ENCODE results near the gene TUBA1C. TPM values are rescaled to one million over a fixed set of nuclear protein-coding genes. Genes with fewer than 3 reads are reported as not detected.

Gene TUBA1C
- total and polyA plus RNA-seq, 9 of the 15 experiments (the other 6 are each of a cell fraction or from before 2014, with no cell fraction given) = 755 to 3,012 (median 914) TPM

DNA sequence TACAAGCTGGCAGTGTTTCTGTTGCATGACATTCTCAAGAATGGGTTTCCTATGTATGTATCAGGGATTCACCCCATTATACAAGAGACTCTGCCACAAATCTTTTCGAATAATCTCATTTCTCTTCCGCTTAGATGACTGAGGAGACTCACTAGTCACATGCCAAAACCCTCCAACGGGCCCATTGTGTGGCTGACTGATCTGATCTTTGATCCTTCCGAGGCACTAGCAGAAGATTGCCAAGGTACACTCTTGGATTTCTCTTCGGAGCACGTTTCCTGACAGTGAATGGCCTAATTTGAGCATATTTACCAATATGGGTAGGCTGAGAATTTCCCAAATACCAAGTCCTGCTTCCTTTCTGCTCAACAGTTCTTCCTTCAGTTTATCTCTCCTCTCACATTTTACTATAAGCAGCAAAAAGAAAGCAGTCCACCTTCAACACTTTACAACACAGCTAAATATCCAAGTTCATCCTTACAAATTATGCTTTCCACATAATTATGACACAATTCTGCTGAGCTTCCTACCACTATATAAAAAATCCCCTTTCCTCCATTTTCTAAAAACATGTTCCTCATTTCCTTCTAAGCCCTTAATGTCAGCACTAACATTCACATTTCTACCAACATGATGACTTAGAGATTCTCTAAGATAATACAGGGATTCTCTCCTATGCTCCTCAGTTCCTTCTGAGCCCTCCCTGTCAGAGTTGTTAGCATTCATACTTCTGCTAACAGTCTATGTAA lies 41.1 kb downstream of the TUBA1C start (continued):
- TF ChIP-seq, protein P1, sequence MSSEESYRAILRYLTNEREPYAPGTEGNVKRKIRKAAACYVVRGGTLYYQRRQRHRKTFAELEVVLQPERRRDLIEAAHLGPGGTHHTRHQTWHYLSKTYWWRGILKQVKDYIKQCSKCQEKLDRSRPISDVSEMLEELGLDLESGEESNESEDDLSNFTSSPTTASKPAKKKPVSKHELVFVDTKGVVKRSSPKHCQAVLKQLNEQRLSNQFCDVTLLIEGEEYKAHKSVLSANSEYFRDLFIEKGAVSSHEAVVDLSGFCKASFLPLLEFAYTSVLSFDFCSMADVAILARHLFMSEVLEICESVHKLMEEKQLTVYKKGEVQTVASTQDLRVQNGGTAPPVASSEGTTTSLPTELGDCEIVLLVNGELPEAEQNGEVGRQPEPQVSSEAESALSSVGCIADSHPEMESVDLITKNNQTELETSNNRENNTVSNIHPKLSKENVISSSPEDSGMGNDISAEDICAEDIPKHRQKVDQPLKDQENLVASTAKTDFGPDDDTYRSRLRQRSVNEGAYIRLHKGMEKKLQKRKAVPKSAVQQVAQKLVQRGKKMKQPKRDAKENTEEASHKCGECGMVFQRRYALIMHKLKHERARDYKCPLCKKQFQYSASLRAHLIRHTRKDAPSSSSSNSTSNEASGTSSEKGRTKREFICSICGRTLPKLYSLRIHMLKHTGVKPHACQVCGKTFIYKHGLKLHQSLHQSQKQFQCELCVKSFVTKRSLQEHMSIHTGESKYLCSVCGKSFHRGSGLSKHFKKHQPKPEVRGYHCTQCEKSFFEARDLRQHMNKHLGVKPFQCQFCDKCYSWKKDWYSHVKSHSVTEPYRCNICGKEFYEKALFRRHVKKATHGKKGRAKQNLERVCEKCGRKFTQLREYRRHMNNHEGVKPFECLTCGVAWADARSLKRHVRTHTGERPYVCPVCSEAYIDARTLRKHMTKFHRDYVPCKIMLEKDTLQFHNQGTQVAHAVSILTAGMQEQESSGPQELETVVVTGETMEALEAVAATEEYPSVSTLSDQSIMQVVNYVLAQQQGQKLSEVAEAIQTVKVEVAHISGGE (CRISPR knock-in tag; IDR thresholded peaks at IDR 0.05) = 0 out of 6 replicates have a peak, but pooled peaks of 1 of the 3 experiments have one; percentile 37
- TF ChIP-seq PHB (CRISPR knock-in tag; IDR thresholded peaks at IDR 0.05) (no peak), HNRNPLL (IDR thresholded peaks at IDR 0.05; ENCODE audit: low read depth, low read length, poor library complexity, severe bottlenecking) (no peak), LEF1 (IDR thresholded peaks at IDR 0.05) (no peak), ZNF695 (CRISPR knock-in tag; IDR thresholded peaks at IDR 0.05) (no peak)
- TF ChIP-seq, protein P2, sequence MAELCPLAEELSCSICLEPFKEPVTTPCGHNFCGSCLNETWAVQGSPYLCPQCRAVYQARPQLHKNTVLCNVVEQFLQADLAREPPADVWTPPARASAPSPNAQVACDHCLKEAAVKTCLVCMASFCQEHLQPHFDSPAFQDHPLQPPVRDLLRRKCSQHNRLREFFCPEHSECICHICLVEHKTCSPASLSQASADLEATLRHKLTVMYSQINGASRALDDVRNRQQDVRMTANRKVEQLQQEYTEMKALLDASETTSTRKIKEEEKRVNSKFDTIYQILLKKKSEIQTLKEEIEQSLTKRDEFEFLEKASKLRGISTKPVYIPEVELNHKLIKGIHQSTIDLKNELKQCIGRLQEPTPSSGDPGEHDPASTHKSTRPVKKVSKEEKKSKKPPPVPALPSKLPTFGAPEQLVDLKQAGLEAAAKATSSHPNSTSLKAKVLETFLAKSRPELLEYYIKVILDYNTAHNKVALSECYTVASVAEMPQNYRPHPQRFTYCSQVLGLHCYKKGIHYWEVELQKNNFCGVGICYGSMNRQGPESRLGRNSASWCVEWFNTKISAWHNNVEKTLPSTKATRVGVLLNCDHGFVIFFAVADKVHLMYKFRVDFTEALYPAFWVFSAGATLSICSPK (IDR thresholded peaks at IDR 0.05; ENCODE audit: borderline replicate concordance) = no peak
- TF ChIP-seq, protein P3, sequence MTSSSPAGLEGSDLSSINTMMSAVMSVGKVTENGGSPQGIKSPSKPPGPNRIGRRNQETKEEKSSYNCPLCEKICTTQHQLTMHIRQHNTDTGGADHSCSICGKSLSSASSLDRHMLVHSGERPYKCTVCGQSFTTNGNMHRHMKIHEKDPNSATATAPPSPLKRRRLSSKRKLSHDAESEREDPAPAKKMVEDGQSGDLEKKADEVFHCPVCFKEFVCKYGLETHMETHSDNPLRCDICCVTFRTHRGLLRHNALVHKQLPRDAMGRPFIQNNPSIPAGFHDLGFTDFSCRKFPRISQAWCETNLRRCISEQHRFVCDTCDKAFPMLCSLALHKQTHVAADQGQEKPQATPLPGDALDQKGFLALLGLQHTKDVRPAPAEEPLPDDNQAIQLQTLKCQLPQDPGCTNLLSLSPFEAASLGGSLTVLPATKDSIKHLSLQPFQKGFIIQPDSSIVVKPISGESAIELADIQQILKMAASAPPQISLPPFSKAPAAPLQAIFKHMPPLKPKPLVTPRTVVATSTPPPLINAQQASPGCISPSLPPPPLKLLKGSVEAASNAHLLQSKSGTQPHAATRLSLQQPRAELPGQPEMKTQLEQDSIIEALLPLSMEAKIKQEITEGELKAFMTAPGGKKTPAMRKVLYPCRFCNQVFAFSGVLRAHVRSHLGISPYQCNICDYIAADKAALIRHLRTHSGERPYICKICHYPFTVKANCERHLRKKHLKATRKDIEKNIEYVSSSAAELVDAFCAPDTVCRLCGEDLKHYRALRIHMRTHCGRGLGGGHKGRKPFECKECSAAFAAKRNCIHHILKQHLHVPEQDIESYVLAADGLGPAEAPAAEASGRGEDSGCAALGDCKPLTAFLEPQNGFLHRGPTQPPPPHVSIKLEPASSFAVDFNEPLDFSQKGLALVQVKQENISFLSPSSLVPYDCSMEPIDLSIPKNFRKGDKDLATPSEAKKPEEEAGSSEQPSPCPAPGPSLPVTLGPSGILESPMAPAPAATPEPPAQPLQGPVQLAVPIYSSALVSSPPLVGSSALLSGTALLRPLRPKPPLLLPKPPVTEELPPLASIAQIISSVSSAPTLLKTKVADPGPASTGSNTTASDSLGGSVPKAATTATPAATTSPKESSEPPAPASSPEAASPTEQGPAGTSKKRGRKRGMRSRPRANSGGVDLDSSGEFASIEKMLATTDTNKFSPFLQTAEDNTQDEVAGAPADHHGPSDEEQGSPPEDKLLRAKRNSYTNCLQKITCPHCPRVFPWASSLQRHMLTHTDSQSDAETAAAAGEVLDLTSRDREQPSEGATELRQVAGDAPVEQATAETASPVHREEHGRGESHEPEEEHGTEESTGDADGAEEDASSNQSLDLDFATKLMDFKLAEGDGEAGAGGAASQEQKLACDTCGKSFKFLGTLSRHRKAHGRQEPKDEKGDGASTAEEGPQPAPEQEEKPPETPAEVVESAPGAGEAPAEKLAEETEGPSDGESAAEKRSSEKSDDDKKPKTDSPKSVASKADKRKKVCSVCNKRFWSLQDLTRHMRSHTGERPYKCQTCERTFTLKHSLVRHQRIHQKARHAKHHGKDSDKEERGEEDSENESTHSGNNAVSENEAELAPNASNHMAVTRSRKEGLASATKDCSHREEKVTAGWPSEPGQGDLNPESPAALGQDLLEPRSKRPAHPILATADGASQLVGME (CRISPR knock-in tag; IDR thresholded peaks at IDR 0.05) = no peak
- TF ChIP-seq, protein P4, sequence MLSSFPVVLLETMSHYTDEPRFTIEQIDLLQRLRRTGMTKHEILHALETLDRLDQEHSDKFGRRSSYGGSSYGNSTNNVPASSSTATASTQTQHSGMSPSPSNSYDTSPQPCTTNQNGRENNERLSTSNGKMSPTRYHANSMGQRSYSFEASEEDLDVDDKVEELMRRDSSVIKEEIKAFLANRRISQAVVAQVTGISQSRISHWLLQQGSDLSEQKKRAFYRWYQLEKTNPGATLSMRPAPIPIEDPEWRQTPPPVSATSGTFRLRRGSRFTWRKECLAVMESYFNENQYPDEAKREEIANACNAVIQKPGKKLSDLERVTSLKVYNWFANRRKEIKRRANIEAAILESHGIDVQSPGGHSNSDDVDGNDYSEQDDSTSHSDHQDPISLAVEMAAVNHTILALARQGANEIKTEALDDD (IDR thresholded peaks at IDR 0.05) = 0 out of 2 replicates have a peak, but pooled peaks have one; percentile 21
- TF ChIP-seq, protein P5, sequence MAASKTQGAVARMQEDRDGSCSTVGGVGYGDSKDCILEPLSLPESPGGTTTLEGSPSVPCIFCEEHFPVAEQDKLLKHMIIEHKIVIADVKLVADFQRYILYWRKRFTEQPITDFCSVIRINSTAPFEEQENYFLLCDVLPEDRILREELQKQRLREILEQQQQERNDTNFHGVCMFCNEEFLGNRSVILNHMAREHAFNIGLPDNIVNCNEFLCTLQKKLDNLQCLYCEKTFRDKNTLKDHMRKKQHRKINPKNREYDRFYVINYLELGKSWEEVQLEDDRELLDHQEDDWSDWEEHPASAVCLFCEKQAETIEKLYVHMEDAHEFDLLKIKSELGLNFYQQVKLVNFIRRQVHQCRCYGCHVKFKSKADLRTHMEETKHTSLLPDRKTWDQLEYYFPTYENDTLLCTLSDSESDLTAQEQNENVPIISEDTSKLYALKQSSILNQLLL (CRISPR knock-in tag; IDR thresholded peaks at IDR 0.05; ENCODE audit: borderline replicate concordance) = no peak

All from K562 (cell line).